Glutamatergic neuron (in vitro differentiated cells): ENCODE measurements around the gene CLEC2L. TPM values are rescaled to one million over a fixed set of nuclear protein-coding genes. Genes with fewer than 3 reads are reported as not detected.

ENCODE experiments used
- DNase-seq: peaks from one replicate; pipeline ENCODE4 v3.0.0; 2022
- H3K27ac Mint-ChIP-seq: one replicate; pipeline ENCODE4 v1.8.0; 2020; ENCODE audit warnings: mild to moderate bottlenecking, mixed read lengths, inconsistent platforms; ENCODE audit not compliant: unreplicated experiment
- H3K27me3 Mint-ChIP-seq: one replicate; pipeline ENCODE4 v1.8.0; 2020; ENCODE audit warnings: mild to moderate bottlenecking, moderate library complexity, mixed read lengths, inconsistent platforms; ENCODE audit not compliant: unreplicated experiment
- H3K36me3 Mint-ChIP-seq: one replicate; pipeline ENCODE4 v1.8.0; 2020; ENCODE audit warnings: mild to moderate bottlenecking, mixed read lengths, inconsistent platforms; ENCODE audit not compliant: unreplicated experiment
- H3K4me1 Mint-ChIP-seq: one replicate; pipeline ENCODE4 v1.8.0; 2020; ENCODE audit warnings: mild to moderate bottlenecking, low read depth, mixed read lengths, inconsistent platforms; ENCODE audit not compliant: unreplicated experiment
- H3K4me3 Mint-ChIP-seq: one replicate; pipeline ENCODE4 v1.8.0; 2020; ENCODE audit warnings: mild to moderate bottlenecking, mixed read lengths, inconsistent platforms; ENCODE audit not compliant: unreplicated experiment
- H3K9me3 Mint-ChIP-seq: one replicate; pipeline ENCODE4 v1.8.0; 2020; ENCODE audit warnings: mild to moderate bottlenecking, moderate library complexity, mixed read lengths, inconsistent platforms; ENCODE audit not compliant: unreplicated experiment
- CTCF ChIP-seq: fragments of 200-600 bp; sonication (generic); IDR thresholded peaks from one replicate; pipeline ENCODE4 v1.5.0; 2021; ENCODE audit not compliant: partially characterized antibody, unreplicated experiment
- total RNA-seq: library from RNA; stranded (reverse); fragmentation: NEBNext Ultra II Directional; extraction: Animal tissue kit (Norgen Biotek cat#: 25700); gene quantifications from one replicate; pipeline ENCODE4 v1.2.1, GENCODE V29; 2021; ENCODE audit not compliant: unreplicated experiment

CLEC2L gene
- total RNA-seq, 1 donor from 2014 or later = 3.1 TPM

GRCh38 chr7:139566075-139566474, 42.6 kb downstream of the CLEC2L start:
- Mint-ChIP-seq H3K36me3 (peaks cover 5% of the 10 kb centered on the region), H3K4me1 (peaks cover 2% of the 10 kb centered on the region), H3K9me3 (peaks cover 2% of the 10 kb centered on the region), H3K4me3 (no peak overlapping the region), H3K27ac (no peak overlapping the region), H3K27me3 (peaks cover 4% of the 10 kb centered on the region)
- TF ChIP-seq CTCF = no peak
- no peak for DNase-seq

GRCh38 chr7:139566736-139567646, 43.5 kb downstream of the CLEC2L start:
- no peak for TF ChIP-seq CTCF
- Mint-ChIP-seq H3K4me3 (no peak overlapping the region), H3K4me1 (peaks cover 2% of the 10 kb centered on the region), H3K27ac (no peak overlapping the region), H3K9me3 (peaks cover 2% of the 10 kb centered on the region), H3K36me3 (peaks cover 5% of the 10 kb centered on the region), H3K27me3 (peaks cover 4% of the 10 kb centered on the region)
- no peak for DNase-seq

- peaks cover 4% of the 10 kb centered on the region for H3K27me3 Mint-ChIP-seq
Observed at GRCh38 chr7:139567647-139568345, 44.3 kb downstream of the CLEC2L start.

GRCh38 chr7:139568346-139568675, 44.8 kb downstream of the CLEC2L start:
- H3K27ac Mint-ChIP-seq = no peak overlapping the region
- H3K4me3 Mint-ChIP-seq = no peak overlapping the region
- no peak for TF ChIP-seq CTCF
- peaks cover 5% of the 10 kb centered on the region for H3K36me3 Mint-ChIP-seq
- peaks cover 4% of the 10 kb centered on the region for H3K27me3 Mint-ChIP-seq
- no peak for DNase-seq
- H3K4me1 Mint-ChIP-seq = peaks cover 2% of the 10 kb centered on the region
- H3K9me3 Mint-ChIP-seq = peaks cover 5% of the 10 kb centered on the region

More at GRCh38 chr7:139567647-139568345, 44.3 kb downstream of the CLEC2L start:
- Mint-ChIP-seq H3K4me3 (no peak overlapping the region), H3K36me3 (peaks cover 5% of the 10 kb centered on the region), H3K27ac (no peak overlapping the region), H3K9me3 (peaks cover 5% of the 10 kb centered on the region), H3K4me1 (peaks cover 2% of the 10 kb centered on the region)
- no peak for DNase-seq
- no peak for TF ChIP-seq CTCF
